Measurements from ENCODE around the gene VWA3B.
"Not testable (repeated sequence)": the region's sequence is repeated elsewhere in the genome, so short reads cannot be mapped to it uniquely, and the experiment has no call there.

DNA sequence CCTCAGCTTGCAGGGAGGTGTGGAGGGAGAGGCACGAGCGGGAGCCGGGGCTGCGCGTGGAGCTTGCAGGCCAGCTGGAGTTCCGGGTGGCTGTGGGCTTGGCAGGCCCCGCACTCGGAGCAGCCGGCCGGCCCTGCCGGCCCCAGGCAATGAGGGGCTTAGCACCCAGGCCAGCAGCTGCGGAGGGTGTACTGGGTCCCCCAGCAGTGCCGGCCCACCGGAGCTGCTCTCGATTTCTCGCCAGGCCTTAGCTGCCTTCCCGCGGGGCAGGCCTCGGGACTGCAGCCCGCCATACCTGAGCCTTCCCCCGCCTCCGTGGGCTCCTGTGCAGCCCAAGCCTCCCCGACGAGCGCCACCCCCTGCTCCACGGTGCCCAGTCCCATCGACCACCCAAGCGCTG lies 52.0 kb downstream of the VWA3B start:
- TF ChIP-seq, protein P1, sequence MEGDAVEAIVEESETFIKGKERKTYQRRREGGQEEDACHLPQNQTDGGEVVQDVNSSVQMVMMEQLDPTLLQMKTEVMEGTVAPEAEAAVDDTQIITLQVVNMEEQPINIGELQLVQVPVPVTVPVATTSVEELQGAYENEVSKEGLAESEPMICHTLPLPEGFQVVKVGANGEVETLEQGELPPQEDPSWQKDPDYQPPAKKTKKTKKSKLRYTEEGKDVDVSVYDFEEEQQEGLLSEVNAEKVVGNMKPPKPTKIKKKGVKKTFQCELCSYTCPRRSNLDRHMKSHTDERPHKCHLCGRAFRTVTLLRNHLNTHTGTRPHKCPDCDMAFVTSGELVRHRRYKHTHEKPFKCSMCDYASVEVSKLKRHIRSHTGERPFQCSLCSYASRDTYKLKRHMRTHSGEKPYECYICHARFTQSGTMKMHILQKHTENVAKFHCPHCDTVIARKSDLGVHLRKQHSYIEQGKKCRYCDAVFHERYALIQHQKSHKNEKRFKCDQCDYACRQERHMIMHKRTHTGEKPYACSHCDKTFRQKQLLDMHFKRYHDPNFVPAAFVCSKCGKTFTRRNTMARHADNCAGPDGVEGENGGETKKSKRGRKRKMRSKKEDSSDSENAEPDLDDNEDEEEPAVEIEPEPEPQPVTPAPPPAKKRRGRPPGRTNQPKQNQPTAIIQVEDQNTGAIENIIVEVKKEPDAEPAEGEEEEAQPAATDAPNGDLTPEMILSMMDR (IDR thresholded peaks at IDR 0.05): not testable (repeated sequence)
- TF ChIP-seq POLR2A (IDR thresholded peaks at IDR 0.05): not testable (repeated sequence)

Data from esophagus squamous epithelium (tissue), 4 donors.